ENCODE results near the gene SDR42E1.

DNA sequence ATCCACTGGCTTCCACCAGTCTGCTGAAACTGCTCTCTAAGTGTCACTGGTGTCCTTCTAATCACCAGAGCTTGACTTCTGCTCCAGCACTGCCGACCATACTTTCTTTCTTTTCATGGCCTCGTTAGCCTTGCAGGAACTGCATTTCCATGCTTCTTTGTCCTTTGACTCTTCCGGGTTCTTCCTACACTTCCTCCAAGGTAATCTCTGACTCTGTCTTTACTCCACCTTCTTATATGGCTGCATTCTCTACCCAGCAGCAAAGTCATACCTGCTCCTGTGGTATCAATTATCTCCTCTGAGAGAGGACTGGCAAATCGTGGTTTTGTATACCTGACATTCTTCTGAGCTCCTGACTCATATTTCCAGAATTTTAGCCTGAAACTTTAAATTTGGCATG, 30.3 kb upstream of the SDR42E1 start:
- TF ChIP-seq, protein P1, sequence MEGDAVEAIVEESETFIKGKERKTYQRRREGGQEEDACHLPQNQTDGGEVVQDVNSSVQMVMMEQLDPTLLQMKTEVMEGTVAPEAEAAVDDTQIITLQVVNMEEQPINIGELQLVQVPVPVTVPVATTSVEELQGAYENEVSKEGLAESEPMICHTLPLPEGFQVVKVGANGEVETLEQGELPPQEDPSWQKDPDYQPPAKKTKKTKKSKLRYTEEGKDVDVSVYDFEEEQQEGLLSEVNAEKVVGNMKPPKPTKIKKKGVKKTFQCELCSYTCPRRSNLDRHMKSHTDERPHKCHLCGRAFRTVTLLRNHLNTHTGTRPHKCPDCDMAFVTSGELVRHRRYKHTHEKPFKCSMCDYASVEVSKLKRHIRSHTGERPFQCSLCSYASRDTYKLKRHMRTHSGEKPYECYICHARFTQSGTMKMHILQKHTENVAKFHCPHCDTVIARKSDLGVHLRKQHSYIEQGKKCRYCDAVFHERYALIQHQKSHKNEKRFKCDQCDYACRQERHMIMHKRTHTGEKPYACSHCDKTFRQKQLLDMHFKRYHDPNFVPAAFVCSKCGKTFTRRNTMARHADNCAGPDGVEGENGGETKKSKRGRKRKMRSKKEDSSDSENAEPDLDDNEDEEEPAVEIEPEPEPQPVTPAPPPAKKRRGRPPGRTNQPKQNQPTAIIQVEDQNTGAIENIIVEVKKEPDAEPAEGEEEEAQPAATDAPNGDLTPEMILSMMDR (IDR thresholded peaks at IDR 0.05 in 2 of 3, conservative IDR thresholded peaks at IDR 0.05 in 1 of 3; ENCODE audit: insufficient read depth in 2 of 3, low read depth in 1 of 3, low read length in 3 of 3): no peak
- TF ChIP-seq SMAD4 (CRISPR knock-in tag; conservative IDR thresholded peaks at IDR 0.05) (no peak), ZBTB1 (CRISPR knock-in tag; IDR thresholded peaks at IDR 0.05; ENCODE audit: borderline replicate concordance, low read depth) (no peak), ELF1 (tag; IDR thresholded peaks at IDR 0.05) (no peak), RBM39 (optimal IDR thresholded peaks at IDR 0.05; ENCODE audit: low read depth, low read length) (no peak), BCL6 (CRISPR knock-in tag; IDR thresholded peaks at IDR 0.05) (no peak), ZNF24 (IDR thresholded peaks at IDR 0.05) (no peak), JUN (IDR thresholded peaks at IDR 0.05; ENCODE audit: borderline replicate concordance, low read depth, low read length) (no peak), JUN (CRISPR knock-in tag; IDR thresholded peaks at IDR 0.05; ENCODE audit: borderline replicate concordance) (no peak), NCOA6 (IDR thresholded peaks at IDR 0.05) (no peak), SMARCC2 (IDR thresholded peaks at IDR 0.05; ENCODE audit: low read depth) (no peak)
- TF ChIP-seq, protein P2, sequence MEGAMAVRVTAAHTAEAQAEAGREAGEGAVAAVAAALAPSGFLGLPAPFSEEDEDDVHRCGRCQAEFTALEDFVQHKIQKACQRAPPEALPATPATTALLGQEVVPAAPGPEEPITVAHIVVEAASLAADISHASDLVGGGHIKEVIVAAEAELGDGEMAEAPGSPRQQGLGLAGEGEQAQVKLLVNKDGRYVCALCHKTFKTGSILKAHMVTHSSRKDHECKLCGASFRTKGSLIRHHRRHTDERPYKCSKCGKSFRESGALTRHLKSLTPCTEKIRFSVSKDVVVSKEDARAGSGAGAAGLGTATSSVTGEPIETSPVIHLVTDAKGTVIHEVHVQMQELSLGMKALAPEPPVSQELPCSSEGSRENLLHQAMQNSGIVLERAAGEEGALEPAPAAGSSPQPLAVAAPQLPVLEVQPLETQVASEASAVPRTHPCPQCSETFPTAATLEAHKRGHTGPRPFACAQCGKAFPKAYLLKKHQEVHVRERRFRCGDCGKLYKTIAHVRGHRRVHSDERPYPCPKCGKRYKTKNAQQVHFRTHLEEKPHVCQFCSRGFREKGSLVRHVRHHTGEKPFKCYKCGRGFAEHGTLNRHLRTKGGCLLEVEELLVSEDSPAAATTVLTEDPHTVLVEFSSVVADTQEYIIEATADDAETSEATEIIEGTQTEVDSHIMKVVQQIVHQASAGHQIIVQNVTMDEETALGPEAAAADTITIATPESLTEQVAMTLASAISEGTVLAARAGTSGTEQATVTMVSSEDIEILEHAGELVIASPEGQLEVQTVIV (CRISPR knock-in tag; IDR thresholded peaks at IDR 0.05; ENCODE audit: borderline replicate concordance): no peak
- TF ChIP-seq, protein P3, sequence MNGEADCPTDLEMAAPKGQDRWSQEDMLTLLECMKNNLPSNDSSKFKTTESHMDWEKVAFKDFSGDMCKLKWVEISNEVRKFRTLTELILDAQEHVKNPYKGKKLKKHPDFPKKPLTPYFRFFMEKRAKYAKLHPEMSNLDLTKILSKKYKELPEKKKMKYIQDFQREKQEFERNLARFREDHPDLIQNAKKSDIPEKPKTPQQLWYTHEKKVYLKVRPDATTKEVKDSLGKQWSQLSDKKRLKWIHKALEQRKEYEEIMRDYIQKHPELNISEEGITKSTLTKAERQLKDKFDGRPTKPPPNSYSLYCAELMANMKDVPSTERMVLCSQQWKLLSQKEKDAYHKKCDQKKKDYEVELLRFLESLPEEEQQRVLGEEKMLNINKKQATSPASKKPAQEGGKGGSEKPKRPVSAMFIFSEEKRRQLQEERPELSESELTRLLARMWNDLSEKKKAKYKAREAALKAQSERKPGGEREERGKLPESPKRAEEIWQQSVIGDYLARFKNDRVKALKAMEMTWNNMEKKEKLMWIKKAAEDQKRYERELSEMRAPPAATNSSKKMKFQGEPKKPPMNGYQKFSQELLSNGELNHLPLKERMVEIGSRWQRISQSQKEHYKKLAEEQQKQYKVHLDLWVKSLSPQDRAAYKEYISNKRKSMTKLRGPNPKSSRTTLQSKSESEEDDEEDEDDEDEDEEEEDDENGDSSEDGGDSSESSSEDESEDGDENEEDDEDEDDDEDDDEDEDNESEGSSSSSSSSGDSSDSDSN (IDR thresholded peaks at IDR 0.05; ENCODE audit: borderline replicate concordance in 1 of 2, low read depth in 2 of 2, low read length in 2 of 2): no peak
